Measurements from ENCODE around the gene NF2.

GRCh38 chr22:29707010-29707409 lies 103.6 kb downstream of the NF2 start:
- TF ChIP-seq CTCF (IDR thresholded peaks at IDR 0.05) (no peak), ATF2 (CRISPR knock-in tag; IDR thresholded peaks at IDR 0.05; ENCODE audit: borderline replicate concordance, low read depth) (no peak), JUN (CRISPR knock-in tag; IDR thresholded peaks at IDR 0.05) (no peak), RELA (CRISPR knock-in tag; IDR thresholded peaks at IDR 0.05; ENCODE audit: borderline replicate concordance) (no peak)

All from WTC11 (cell line).